Left renal cortex interstitium (tissue), 4 donors: ENCODE results near the gene SPTLC3. TPM values are rescaled to one million over a fixed set of nuclear protein-coding genes. Genes with fewer than 3 reads are reported as not detected.

Experiments
- DNase-seq, 4 donors: peaks; one replicate each; pipeline ENCODE4 v3.0.0-alpha.2; 2013; ENCODE audit warnings: low read depth in 4 of 4, low spot score in 2 of 4, missing footprints in 1 of 4
- polyA plus RNA-seq, 4 donors: library from polyadenylated mRNA; unstranded; fragments of 120-200 nt; gene quantifications; one replicate each; pipeline ENCODE4 v1.2.1, GENCODE V29; 2013; ENCODE audit not compliant: insufficient read length in 4 of 4

SPTLC3 gene
- polyA plus RNA-seq, 4 donors = 15.4 to 23.2 (median 19.6) TPM

- DNase-seq = no peak
Observed at GRCh38 chr20:13089950-13090469, 81.2 kb downstream of the SPTLC3 start.

GRCh38 chr20:13092111-13092510 lies 83.3 kb downstream of the SPTLC3 start:
- DNase-seq = no peak

- no peak for DNase-seq
Observed at GRCh38 chr20:13094976-13095375, 86.2 kb downstream of the SPTLC3 start.

GRCh38 chr20:13098720-13099355 lies 90.1 kb downstream of the SPTLC3 start:
- DNase-seq = no peak

GRCh38 chr20:13099676-13100075 lies 90.9 kb downstream of the SPTLC3 start:
- no peak for DNase-seq

GRCh38 chr20:13101276-13101675 lies 92.5 kb downstream of the SPTLC3 start:
- DNase-seq = no peak

- no peak for DNase-seq
Observed at GRCh38 chr20:13101706-13102105, 92.9 kb downstream of the SPTLC3 start.

- no peak for DNase-seq
Observed at GRCh38 chr20:13102237-13102636, 93.5 kb downstream of the SPTLC3 start.

GRCh38 chr20:13102694-13103093 lies 93.9 kb downstream of the SPTLC3 start:
- DNase-seq = no peak

GRCh38 chr20:13105039-13105438 lies 96.3 kb downstream of the SPTLC3 start:
- DNase-seq = no peak

- DNase-seq = peak in 2 of 4 donors; percentile 11 to 13
Observed at GRCh38 chr20:13105864-13106457, 97.2 kb downstream of the SPTLC3 start.

GRCh38 chr20:13109658-13110057 lies 100.9 kb downstream of the SPTLC3 start:
- no peak for DNase-seq

- DNase-seq = no peak
Observed at GRCh38 chr20:13110796-13111195, 102.0 kb downstream of the SPTLC3 start.

- DNase-seq = no peak
Observed at GRCh38 chr20:13111249-13111911, 102.6 kb downstream of the SPTLC3 start.

- no peak for DNase-seq
Observed at GRCh38 chr20:13113731-13114130, 105.0 kb downstream of the SPTLC3 start.

GRCh38 chr20:13117200-13117599 lies 108.4 kb downstream of the SPTLC3 start:
- DNase-seq = no peak

- no peak for DNase-seq
Observed at GRCh38 chr20:13118676-13119075, 109.9 kb downstream of the SPTLC3 start.

- peak; percentile 48 to 73 (median 52) for DNase-seq
Observed at GRCh38 chr20:13119583-13119982, 110.8 kb downstream of the SPTLC3 start.

- DNase-seq = no peak
Observed at GRCh38 chr20:13120471-13120870, 111.7 kb downstream of the SPTLC3 start.

- DNase-seq = no peak
Observed at GRCh38 chr20:13121840-13122515, 113.2 kb downstream of the SPTLC3 start.

GRCh38 chr20:13125486-13125885 lies 116.7 kb downstream of the SPTLC3 start:
- no peak for DNase-seq
